ENCODE results near the gene BLM. TPM values are rescaled to one million over a fixed set of nuclear protein-coding genes. Genes with fewer than 3 reads are reported as not detected.
"Not testable (repeated sequence)": the region's sequence is repeated elsewhere in the genome, so short reads cannot be mapped to it uniquely, and the experiment has no call there.

Gene BLM
- total RNA-seq, 1 experiment from 2014 or later, result 16.1 TPM

DNA sequence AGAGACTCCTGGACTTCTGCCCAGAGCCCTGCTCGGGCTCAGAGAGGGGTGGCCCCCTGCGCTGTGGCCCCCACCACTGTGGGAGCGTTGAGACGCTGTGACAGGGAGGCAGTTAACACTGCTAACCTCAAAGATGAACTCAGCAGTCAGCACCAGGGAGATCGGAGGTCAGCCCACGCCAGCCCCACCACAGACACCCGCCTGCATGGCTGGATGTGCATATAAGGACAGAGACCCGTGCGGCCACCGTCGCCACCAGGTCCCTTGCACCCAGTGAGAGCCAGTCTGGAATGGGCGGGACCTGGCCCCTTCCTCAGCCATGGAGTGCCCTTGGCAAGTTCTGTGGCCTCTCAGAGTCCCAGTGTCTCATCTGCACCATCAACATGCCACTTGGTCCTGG is 102.7 kb downstream of the BLM start:
- no peak for DNase-seq (ENCODE audit: low read depth)

DNA sequence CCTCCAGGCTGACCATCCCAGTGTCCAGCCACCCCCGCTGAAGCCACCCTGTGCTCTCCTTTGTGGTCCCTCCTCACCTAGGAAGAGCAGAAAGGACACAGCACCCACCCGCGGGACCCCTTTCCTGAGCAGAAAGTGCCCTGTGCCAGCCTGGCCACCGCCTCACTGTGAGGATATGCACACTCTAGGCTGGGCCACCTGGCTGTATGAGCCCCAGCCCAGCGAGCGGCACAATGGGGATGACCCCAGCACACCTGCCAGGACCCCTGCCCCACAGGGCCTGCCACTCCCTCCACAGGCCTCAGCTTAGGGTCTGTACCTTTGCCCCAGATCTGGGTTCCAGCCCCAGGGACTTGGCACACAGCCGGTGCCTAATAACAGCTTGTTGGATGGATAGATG is 103.3 kb downstream of the BLM start:
- DNase-seq (ENCODE audit: low read depth), result no peak

DNA sequence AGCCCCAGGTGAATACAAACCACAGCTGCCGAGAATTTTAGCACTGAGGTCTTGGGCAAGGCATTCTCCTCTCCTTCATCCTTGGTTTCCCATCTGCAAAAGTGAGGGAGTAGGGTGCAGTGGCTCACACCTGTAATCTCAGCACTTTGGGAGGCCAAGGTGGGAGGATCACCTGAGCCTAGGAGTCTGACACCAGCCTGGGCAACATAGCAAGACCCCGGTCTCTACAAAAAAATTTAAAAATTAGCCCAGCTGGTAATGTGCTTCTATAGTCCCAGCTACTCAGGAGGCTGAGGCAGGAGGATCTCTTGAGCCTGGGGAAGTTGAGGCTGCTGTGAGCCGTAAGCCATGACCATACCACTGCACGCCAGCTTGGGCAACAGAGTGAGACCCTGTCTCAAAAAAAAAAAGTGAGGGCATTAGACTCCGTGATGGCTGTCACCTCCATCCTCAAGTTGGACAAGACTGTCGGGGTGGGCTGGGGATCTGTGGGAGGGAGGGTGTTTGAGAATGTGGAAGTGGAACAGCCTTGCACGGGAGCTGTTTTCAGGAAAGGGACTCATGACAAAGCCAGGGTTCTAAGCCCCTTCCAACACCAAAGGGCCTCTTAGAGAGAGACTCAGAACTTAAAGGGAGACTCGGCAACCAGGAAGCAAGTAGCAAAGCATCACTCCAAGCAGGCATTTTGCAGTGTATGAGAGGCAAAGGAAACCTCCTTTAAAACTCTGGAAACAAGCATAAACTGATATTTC is 105.2 kb downstream of the BLM start:
- no peak for DNase-seq (ENCODE audit: low read depth)

DNA sequence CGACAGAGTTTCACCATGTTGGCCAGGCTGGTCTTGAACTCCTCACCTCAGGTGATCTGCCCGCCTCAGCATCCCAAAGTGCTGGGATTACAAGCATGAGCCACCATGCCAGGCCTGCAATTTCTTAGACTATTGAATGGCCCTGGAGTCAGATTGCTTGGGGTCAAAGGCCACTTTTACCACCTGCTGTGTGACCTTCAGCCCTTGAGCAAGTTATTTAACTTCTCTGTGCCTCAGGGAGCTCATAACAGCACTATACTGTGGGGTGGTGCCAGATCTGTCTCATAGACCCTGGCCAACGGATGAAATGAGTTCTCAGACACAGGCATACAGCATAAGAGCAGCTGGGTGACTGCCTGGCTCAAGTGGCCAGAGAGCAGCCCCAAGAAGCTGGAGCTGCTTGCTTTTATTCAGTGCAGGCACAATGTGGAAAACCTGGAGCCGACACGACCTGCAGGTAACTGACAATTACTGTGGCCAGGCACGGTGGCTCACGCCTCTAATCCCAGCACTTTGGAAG is 106.4 kb downstream of the BLM start:
- no peak for DNase-seq (ENCODE audit: low read depth)

GRCh38 chr15:90825115-90825899 is 108.2 kb downstream of the BLM start:
- DNase-seq (ENCODE audit: low read depth), result not testable (repeated sequence)

DNA sequence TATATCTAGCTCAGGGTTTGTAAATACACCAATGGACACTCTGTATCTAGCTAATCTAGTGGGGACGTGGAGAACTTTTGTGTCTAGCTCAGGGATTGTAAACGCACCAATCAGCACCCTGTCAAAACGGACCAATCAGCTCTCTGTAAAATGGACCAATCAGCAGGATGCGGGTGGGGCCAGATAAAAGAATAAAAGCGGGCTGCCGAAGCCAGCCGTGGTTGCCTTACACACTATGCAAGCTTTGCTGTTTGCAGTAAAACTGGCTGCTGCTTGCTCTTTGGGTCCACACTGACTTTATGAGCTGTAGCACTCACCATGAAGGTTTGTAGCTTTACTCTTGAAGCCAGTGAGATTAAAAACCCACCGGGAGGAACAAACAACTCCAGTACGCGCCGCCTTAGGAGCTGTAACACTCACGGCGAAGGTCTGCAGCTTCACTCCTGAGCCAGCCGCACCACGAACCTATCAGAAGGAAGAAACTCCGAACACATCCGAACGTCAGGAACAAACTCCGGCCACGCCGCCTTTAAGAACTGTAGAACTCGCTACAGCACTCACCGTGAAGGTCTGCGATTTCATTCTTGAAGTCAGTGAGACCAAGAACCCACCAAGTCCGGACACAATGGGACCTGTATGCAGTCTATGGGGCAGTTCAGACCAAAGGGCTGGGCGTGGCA is 109.2 kb downstream of the BLM start:
- DNase-seq (ENCODE audit: low read depth), result not testable (repeated sequence)

DNA sequence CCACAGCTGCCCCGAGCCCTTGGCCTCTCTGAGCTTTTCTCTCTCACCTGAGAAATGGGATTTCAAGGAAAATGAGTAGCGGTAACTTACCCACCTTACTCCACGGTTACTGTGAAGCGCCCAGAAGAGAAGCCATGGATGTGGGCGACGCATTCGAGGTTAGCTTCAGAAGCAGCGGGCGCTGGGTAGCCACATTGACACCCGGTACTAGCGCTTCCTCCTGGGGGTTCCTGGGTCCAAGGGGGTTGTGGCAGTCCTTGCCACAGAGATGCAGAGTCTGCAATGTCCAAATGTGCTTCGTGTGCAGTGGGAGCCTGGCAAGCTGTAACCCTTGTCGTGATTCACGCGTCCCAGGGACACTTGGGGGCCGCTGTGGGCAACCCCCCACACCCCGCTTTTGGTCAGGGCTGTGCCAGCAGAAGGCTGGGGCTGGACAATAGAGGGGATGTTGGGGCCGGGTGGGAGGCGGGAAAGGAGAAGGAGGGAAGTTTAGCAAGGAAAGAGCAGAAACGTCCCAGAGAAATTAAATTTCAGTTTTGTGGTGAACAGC is 109.8 kb downstream of the BLM start:
- no peak for DNase-seq (ENCODE audit: low read depth)

DNA sequence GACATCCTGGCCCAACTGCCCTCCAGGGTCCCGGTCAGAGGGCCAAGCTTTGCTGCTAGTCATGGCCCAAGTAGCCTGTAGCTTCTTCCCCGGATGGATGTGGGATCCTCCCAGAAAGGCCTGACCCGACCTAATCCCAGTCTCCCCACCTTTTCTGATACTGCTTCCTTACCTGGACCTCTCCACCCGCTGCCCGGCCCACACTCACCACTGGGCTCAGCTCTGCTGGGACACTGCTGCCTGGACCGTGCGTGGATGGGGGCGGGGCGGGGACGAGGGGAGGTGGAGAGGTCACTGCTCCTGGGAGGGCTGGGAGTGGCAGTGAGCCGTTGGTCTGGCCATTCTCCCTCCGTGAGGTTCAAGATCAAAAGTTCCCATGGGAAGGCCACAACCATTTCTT is 111.0 kb downstream of the BLM start:
- no peak for DNase-seq (ENCODE audit: low read depth)

DNA sequence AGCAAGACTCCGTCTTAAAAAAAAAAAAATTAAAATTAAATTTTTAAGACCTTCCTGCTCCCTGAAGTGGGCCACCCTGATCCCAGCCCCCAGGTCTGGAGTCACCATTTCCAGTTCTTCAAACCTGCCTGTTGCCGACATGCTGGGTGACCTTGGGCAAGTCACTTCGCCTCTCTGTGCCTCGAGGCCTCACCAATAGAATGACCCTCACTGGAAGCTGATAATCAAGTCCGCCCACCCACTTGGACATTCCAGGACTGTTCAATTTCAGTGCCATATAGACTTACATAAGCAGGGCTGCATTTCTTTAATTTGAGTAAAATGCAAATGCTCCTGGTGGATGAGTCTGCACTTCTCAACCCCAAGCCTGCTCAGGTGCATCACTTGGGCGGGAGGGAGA is 112.0 kb downstream of the BLM start:
- no peak for DNase-seq (ENCODE audit: low read depth)

GRCh38 chr15:90829942-90830440 is 112.8 kb downstream of the BLM start:
- no peak for DNase-seq (ENCODE audit: low read depth)

DNA sequence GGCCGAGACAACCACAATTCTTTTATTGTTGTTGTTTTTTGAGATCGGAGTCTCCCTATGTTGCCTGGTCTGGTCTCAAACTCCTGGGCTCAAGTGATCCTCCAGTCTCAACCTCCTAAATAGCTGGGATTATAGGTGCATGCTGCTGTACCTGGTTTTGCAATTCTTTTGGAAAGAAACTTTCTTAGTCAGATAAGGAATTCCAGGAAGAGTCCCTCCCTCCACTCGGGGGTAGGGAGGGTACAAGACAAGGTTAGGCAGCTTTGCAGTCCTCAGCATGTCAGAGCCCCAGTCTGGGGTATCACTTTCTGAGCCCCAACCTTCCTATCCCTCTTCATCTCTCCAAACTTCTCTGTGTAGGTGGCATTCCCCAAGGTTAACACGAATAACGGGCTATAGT is 117.5 kb downstream of the BLM start:
- DNase-seq (ENCODE audit: low read depth), result no peak

DNA sequence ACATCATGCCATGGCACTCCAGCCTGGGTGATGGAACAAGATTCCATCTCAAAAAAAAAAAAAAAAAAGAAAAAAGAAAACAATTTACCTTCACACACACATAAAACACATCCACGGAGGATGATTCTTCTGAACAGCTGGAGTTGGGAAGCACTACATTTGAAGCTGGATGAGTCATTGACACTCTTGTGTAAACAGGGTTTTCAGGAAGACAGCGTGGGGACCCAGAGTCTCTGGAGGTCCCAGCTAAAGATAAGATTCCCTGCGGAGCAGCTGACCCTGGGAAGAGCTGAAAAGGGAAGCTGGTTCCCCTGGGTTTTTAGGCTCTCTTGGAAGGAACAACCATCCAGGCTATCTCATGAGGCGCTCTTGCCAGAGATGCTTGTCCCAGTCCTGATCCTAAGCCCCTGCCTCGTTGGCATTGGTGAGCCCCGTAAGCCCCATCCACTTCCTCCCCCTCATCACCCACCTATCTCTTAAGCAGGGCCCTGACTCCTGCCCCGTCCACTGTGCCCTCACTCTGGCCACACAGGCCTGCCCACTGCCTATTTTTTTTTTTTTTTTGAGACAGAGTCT is 119.2 kb downstream of the BLM start:
- DNase-seq (ENCODE audit: low read depth), result peak; percentile 83

DNA sequence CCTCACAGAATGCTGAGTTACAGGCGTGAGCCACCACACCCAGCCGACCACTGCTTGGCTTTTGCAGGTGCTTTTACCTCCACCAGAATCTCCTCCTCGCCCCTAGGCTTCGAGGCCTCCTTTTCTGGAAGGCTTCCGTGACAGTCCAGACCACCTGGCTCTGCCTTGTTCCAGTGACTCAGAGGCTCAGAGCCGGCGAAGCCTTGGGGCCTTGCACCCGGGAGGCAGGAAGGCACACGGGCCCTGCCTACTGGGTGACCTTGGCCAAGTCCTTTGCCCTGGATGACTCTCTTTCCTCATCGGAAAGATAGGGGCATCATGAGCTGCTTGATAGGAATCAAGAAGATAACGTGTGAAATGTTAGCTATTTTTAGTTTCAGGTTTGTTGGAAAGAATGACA is 119.9 kb downstream of the BLM start:
- DNase-seq (ENCODE audit: low read depth), result peak; percentile 53

DNA sequence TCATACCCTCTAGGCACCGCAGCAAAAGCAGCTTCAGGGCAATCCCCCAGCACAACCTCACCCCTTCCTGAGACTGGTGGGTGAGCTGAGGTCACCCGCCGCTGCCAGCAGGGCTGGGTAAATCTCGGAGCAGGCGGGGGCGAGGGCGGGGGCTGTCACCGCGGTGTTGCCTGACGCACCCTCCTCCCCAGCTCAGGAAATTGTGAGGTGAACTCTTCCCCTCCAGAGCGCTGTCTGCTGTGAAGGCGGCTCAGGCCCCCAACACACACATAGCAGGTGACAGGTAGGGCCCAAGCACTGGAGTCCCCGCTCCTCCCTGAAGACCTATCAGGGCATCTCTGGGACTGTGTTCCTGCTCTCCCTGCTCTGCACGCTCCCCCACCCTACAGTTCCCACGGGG is 121.0 kb downstream of the BLM start:
- no peak for DNase-seq (ENCODE audit: low read depth)

DNA sequence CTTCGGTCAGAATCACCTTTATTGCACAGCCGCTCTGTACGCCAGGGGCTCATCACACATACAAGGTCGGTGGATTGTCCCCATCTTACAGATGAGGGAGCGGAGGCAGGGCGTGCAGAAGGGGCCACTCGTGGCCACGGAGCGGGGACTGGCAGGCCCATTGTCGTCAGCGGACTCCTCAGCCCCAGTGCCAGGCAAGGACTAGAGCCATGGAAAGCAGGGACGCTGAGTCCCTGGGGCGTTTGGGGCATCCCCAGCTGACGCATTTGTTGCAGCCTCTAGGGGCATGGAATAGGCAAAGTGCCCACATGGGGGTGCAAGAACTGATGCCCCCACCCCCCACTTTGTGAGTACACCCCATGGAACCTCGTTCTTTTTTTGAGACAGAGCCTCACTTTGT is 121.4 kb downstream of the BLM start:
- no peak for DNase-seq (ENCODE audit: low read depth)

- DNase-seq (ENCODE audit: low read depth), result peak; percentile 63
Observed at GRCh38 chr15:90839187-90840071, 122.3 kb downstream of the BLM start.

DNA sequence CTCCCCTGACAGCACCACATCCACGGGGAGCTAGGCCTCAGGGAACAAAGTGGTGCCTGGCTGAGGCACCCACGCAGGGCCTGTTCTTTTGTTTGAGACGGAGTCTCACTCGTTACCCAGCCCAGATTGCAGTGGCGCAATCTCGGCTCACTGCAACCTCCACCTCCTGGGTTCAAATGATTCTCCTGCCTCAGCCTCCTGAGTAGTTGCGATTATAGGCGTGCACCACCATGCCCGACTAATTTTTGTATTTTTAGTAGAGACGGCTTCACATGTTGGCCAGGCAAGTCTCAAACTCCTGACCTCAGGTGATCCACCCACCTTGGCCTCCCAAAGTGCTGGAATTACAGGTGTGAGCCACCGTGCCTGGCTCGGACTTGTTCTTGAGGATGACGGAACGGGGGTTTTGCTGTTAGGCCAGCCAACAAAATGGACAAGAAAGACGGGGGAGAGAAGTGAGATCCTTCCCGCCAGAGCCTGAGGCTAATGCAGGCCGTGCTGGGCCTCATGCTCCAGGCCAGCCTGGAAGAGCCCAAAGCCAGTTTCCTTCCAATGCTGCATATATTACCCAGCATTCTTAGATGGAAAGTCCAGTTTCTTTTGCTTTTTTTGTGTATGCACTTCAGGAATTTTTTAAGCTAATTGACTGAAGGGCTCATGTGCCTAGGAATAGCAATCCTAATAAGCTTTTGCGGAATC is 123.2 kb downstream of the BLM start:
- no peak for DNase-seq (ENCODE audit: low read depth)

GRCh38 chr15:90840954-90841353 is 123.8 kb downstream of the BLM start:
- DNase-seq (ENCODE audit: low read depth), result no peak

- no peak for DNase-seq (ENCODE audit: low read depth)
Observed at GRCh38 chr15:90844696-90845095, 127.5 kb downstream of the BLM start.
